A549 (cell line): ENCODE data around the gene GNAT2.

Experiments
- ATOH8 ChIP-seq: fragments of 250-450 bp; sonication (Bioruptor Pico); IDR thresholded peaks from 2 replicates; pipeline ENCODE4 v1.5.0; 2020; ENCODE audit warnings: low read depth, mild to moderate bottlenecking, moderate library complexity
- CBX2 ChIP-seq: fragments of 200-600 bp; sonication (generic); IDR thresholded peaks from 2 replicates; pipeline ENCODE4 v1.6.1; 2016; ENCODE audit warnings: low read depth, mild to moderate bottlenecking, borderline replicate concordance
- CBX8 ChIP-seq: fragments of 200-600 bp; sonication (generic); IDR thresholded peaks from 2 replicates; pipeline ENCODE4 v1.6.1; 2016
- CTCF ChIP-seq: fragments of >200 bp; sonication (Bioruptor Twin); formaldehyde crosslinking; IDR thresholded peaks from 3 replicates; pipeline ENCODE4 v1.5.1; 2016
- EHF ChIP-seq: fragments of 250-450 bp; sonication (Bioruptor Pico); IDR thresholded peaks from 2 replicates; pipeline ENCODE4 v1.5.0; 2020; ENCODE audit warnings: mild to moderate bottlenecking
- FOSL2 ChIP-seq, 2 experiments: fragments of 450-650 bp in 1 of 2; fragments of >200 bp in 1 of 2; sonication (Bioruptor Twin) in 1 of 2; formaldehyde crosslinking; IDR thresholded peaks; 2 replicates each; pipeline versions ENCODE4 v1.5.0 to v1.6.1; 2016 to 2020; ENCODE audit warnings: mild to moderate bottlenecking in 1 of 2, moderate library complexity in 1 of 2
- JUN ChIP-seq, 2 experiments: fragments of >200 bp; sonication (Bioruptor Twin); formaldehyde crosslinking; IDR thresholded peaks; 2 replicates in 1 of 2; 3 replicates in 1 of 2; pipeline ENCODE4 v1.6.1; 2016 to 2017
- POLR2A ChIP-seq: IDR thresholded peaks from 2 replicates; pipeline ENCODE4 v1.6.1; 2012; ENCODE audit warnings: mild to moderate bottlenecking, low read length
- SMC3 ChIP-seq: fragments of >200 bp; sonication (Bioruptor Twin); formaldehyde crosslinking; IDR thresholded peaks from 3 replicates; pipeline ENCODE4 v1.6.1; 2018; ENCODE audit warnings: inconsistent platforms
- SREBF2 ChIP-seq: fragments of 450-650 bp; IDR thresholded peaks from 2 replicates; pipeline ENCODE4 v1.6.1; 2014; ENCODE audit warnings: mild to moderate bottlenecking, moderate library complexity
- USF2 ChIP-seq: fragments of 450-650 bp; IDR thresholded peaks from 2 replicates; pipeline ENCODE4 v1.6.1; 2014; ENCODE audit warnings: antibody characterized with exemption
- ZFP36 ChIP-seq: fragments of 450-650 bp; IDR thresholded peaks from 2 replicates; pipeline ENCODE4 v1.6.1; 2014; ENCODE audit warnings: borderline replicate concordance; ENCODE audit not compliant: partially characterized antibody

GRCh38 chr1:109637446-109637845 lies 18.0 kb upstream of the GNAT2 start:
- TF ChIP-seq POLR2A (no peak), USF2 (no peak), SREBF2 (no peak), CTCF (no peak), FOSL2 (IDR thresholded peaks at IDR 0.05) (no peak), FOSL2 (CRISPR knock-in tag; IDR thresholded peaks at IDR 0.05) (no peak), ATOH8 (CRISPR knock-in tag) (no peak), EHF (CRISPR knock-in tag) (no peak), CBX2 (no peak), SMC3 (no peak), ZFP36 (no peak), JUN (IDR thresholded peaks at IDR 0.05) (no peak), CBX8 (no peak)
